Uterus (tissue), 4 donors: Measurements from ENCODE around the gene SPCS1. TPM values are rescaled to one million over a fixed set of nuclear protein-coding genes. Genes with fewer than 3 reads are reported as not detected.

ENCODE experiments used
- DNase-seq, 2 donors: peaks; one replicate each; pipeline ENCODE4 v3.0.0-alpha.2; 2019 to 2020
- H3K27ac ChIP-seq, 2 donors: fragments of 200-600 bp; sonication (generic); 1 replicate in 1 of 2; 2 replicates in 1 of 2; pipeline ENCODE4 v1.5.1; 2016 to 2018
- H3K27me3 ChIP-seq, 2 donors: fragments of 200-600 bp; sonication (generic); one replicate each; pipeline ENCODE4 v1.5.1; 2018 to 2019; ENCODE audit warnings: control low read depth in 1 of 2
- H3K36me3 ChIP-seq, 2 donors: fragments of 200-600 bp; sonication (generic); one replicate each; pipeline ENCODE4 v1.5.1; 2019; ENCODE audit warnings: control low read depth in 1 of 2
- H3K4me1 ChIP-seq, 2 donors: fragments of 200-600 bp; sonication (generic); one replicate each; pipeline ENCODE4 v1.5.1; 2018 to 2019; ENCODE audit warnings: control low read depth in 1 of 2
- H3K4me3 ChIP-seq, 2 donors: fragments of 200-600 bp; sonication (generic); 1 replicate in 1 of 2; 2 replicates in 1 of 2; pipeline ENCODE4 v1.5.1; 2018 to 2019; ENCODE audit warnings: mild to moderate bottlenecking in 1 of 2
- H3K9me3 ChIP-seq, 2 donors: fragments of 200-600 bp; sonication (generic); one replicate each; pipeline ENCODE4 v1.5.1; 2019; ENCODE audit warnings: control low read depth in 1 of 2
- CTCF ChIP-seq, 4 experiments: fragments of 200-600 bp in 2 of 4; fragments of 450-650 bp in 2 of 4; sonication (generic) in 2 of 4; IDR thresholded peaks; one replicate each; pipeline ENCODE4 v1.5.1; 2016 to 2019; ENCODE audit warnings: antibody characterized with exemption in 4 of 4, mild to moderate bottlenecking in 2 of 4, moderate library complexity in 1 of 4
- POLR2A ChIP-seq, 2 donors: fragments of 450-650 bp; IDR thresholded peaks; one replicate each; pipeline ENCODE4 v1.6.1; 2016; ENCODE audit warnings: antibody characterized with exemption in 2 of 2, mild to moderate bottlenecking in 1 of 2, moderate library complexity in 1 of 2
- intact Hi-C: fragments of 100-400 bp; cut with DNase I; formaldehyde crosslinking; loops from one replicate; pipeline ENCODE4 v1.15.1; 2023; ENCODE audit warnings: low total_unique reads
- total RNA-seq, 4 donors: library from RNA; depleted of rRNA in 3 of 4; stranded (reverse); fragments of >200 nt in 3 of 4; gene quantifications; one replicate each; pipeline versions ENCODE4 v1.1.0 to v1.2.4, GENCODE V29; 2014 to 2023
- donor health status: DM: yes; HTN: yes; CAD: no.

The SPCS1 gene
- total RNA-seq, 4 donors from 2014 or later, result 9.0 to 67.4 (median 59.1) TPM

GRCh38 chr3:52694528-52695189 is 11.2 kb upstream of the SPCS1 start:
- no peaks in the 10 kb centered on the region for H3K9me3 ChIP-seq
- intact Hi-C loops, result no loop called here
- no peaks in the 10 kb centered on the region for H3K27me3 ChIP-seq
- no peak for DNase-seq
- H3K36me3 ChIP-seq, result no peaks in the 10 kb centered on the region
- H3K4me1 ChIP-seq, result no peaks in the 10 kb centered on the region
- no peak for TF ChIP-seq CTCF (IDR thresholded peaks at IDR 0.05)
- no peak for TF ChIP-seq POLR2A (IDR thresholded peaks at IDR 0.05)
- H3K4me3 ChIP-seq, result no peak overlapping the region
- H3K27ac ChIP-seq, result no peak overlapping the region

DNA sequence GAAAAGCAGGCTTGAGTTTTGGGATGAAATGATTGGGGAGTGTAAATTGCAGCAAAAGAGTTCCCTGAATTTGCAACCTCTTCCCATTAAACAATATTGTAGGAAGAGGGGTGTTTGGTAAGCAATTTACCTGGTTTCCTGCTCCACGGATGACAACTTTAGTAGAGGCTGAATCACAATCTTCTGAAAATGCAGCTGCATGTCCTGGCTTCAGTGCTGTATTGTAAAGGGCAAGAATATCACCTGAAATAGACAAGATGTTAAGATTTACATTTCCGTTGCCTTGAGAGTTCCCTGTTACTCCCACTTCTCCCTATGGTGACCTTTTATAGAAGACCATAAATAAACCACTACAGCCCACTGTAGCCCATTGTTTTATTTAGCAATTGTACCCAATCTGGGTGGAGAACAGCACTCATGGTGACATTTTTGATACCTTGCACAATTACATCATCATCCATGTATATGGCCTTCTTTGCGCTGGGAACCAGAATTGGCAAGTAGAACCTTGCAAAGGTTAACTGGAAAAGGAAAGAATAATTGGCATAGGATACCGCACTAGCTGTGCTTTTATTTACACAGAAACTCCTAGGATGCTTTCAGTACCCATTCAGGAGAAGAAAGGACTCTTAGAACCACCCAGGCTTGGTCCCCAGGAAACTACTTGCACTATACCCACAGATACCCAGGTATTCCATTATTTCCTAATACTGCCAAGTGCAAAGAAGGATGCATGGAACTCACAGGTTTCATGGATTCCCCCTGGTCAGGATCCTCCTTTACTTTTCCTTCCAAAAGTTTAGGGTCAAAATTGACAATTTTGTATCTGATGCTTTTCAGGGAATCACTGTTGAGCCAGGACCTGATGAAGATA is 9.9 kb upstream of the SPCS1 start:
- no peaks in the 10 kb centered on the region for H3K36me3 ChIP-seq

GRCh38 chr3:52696830-52697631 is 8.9 kb upstream of the SPCS1 start:
- Histone ChIP-seq H3K36me3 (no peaks in the 10 kb centered on the region), H3K27ac (no peak overlapping the region), H3K4me3 (no peak overlapping the region), H3K27me3 (no peaks in the 10 kb centered on the region), H3K4me1 (no peaks in the 10 kb centered on the region), H3K9me3 (no peaks in the 10 kb centered on the region)
- no peak for DNase-seq
- TF ChIP-seq POLR2A (IDR thresholded peaks at IDR 0.05) (no peak), CTCF (IDR thresholded peaks at IDR 0.05) (no peak)
- intact Hi-C loops, result no loop called here

More for the DNA sequence above, 9.9 kb upstream of the SPCS1 start:
- Histone ChIP-seq H3K4me1 (no peaks in the 10 kb centered on the region), H3K4me3 (no peak overlapping the region), H3K27me3 (no peaks in the 10 kb centered on the region), H3K9me3 (no peaks in the 10 kb centered on the region), H3K27ac (no peak overlapping the region)
- no peak for TF ChIP-seq POLR2A (IDR thresholded peaks at IDR 0.05)
- TF ChIP-seq CTCF (IDR thresholded peaks at IDR 0.05), result no peak
- DNase-seq, result no peak
- intact Hi-C loops, result no loop called here

- no peak for DNase-seq
- TF ChIP-seq CTCF (IDR thresholded peaks at IDR 0.05) (no peak), POLR2A (IDR thresholded peaks at IDR 0.05) (no peak)
- H3K36me3 ChIP-seq, result no peaks in the 10 kb centered on the region
- H3K4me1 ChIP-seq, result no peaks in the 10 kb centered on the region
- intact Hi-C loops, result no loop called here
- no peak overlapping the region for H3K27ac ChIP-seq
- no peaks in the 10 kb centered on the region for H3K27me3 ChIP-seq
- no peak overlapping the region for H3K4me3 ChIP-seq
- H3K9me3 ChIP-seq, result no peaks in the 10 kb centered on the region
Observed at GRCh38 chr3:52697632-52697965, 8.3 kb upstream of the SPCS1 start.
